Right lobe of liver (tissue), 4 donors: Measurements from ENCODE around the gene HNRNPU.

Source experiments
- POLR2A ChIP-seq: fragments of 450-650 bp; IDR thresholded peaks from one replicate; pipeline ENCODE4 v1.6.1; 2017; ENCODE audit warnings: antibody characterized with exemption, mild to moderate bottlenecking
- TF ChIP-seq, protein P1 (sequence below), 4 donors: fragments of 200-600 bp in 3 of 4; fragments of 450-650 bp in 1 of 4; IDR thresholded peaks; one replicate each; pipeline versions ENCODE4 v1.5.1 to v1.8.0; 2016 to 2022; ENCODE audit warnings: antibody characterized with exemption in 4 of 4, mild to moderate bottlenecking in 2 of 4
- donor health status: DM: no; HTN: no; CAD: no.
- donor health status: DM: no; HTN: no; CAD: no.
- donor health status: DM: no; HTN: yes; CAD: no.

GRCh38 chr1:244839656-244840055, 24.7 kb downstream of the HNRNPU start:
- TF ChIP-seq POLR2A: no peak
- TF ChIP-seq, protein P1, sequence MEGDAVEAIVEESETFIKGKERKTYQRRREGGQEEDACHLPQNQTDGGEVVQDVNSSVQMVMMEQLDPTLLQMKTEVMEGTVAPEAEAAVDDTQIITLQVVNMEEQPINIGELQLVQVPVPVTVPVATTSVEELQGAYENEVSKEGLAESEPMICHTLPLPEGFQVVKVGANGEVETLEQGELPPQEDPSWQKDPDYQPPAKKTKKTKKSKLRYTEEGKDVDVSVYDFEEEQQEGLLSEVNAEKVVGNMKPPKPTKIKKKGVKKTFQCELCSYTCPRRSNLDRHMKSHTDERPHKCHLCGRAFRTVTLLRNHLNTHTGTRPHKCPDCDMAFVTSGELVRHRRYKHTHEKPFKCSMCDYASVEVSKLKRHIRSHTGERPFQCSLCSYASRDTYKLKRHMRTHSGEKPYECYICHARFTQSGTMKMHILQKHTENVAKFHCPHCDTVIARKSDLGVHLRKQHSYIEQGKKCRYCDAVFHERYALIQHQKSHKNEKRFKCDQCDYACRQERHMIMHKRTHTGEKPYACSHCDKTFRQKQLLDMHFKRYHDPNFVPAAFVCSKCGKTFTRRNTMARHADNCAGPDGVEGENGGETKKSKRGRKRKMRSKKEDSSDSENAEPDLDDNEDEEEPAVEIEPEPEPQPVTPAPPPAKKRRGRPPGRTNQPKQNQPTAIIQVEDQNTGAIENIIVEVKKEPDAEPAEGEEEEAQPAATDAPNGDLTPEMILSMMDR (IDR thresholded peaks at IDR 0.05): no peak
